Adipocyte (in vitro differentiated cells): ENCODE results near the gene GDPGP1.

Source experiments
- DNase-seq: peaks from one replicate; pipeline ENCODE4 v3.0.0-alpha.2; 2015; ENCODE audit warnings: low read depth
- H3K27me3 ChIP-seq: replicated peaks from 2 replicates; pipeline ENCODE4 v1.7.0; 2013; ENCODE audit warnings: mild to moderate bottlenecking, low read length, moderate library complexity; ENCODE audit not compliant: control insufficient read depth, insufficient read depth
- H3K36me3 ChIP-seq: 2 replicates; pipeline ENCODE4 v1.7.0; 2013; ENCODE audit warnings: low read length, mild to moderate bottlenecking, moderate library complexity; ENCODE audit not compliant: control insufficient read depth, insufficient read depth, severe bottlenecking
- H3K4me1 ChIP-seq: 2 replicates; pipeline ENCODE4 v1.7.0; 2013; ENCODE audit warnings: mild to moderate bottlenecking, low read length, moderate library complexity; ENCODE audit not compliant: control insufficient read depth, insufficient read depth
- H3K4me3 ChIP-seq: 2 replicates; pipeline ENCODE4 v1.7.0; 2013; ENCODE audit warnings: mild to moderate bottlenecking, low read length, moderate library complexity
- H3K9ac ChIP-seq: 2 replicates; pipeline ENCODE4 v1.7.0; 2013; ENCODE audit warnings: mild to moderate bottlenecking, low read length, moderate library complexity
- H3K9me3 ChIP-seq: 2 replicates; pipeline ENCODE4 v1.7.0; 2013; ENCODE audit warnings: mild to moderate bottlenecking, low read length, moderate library complexity; ENCODE audit not compliant: control insufficient read depth

Gene GDPGP1

GRCh38 chr15:90192961-90193786 is 40.8 kb upstream of the GDPGP1 start:
- Histone ChIP-seq H3K9me3 (no peaks in the 10 kb centered on the region), H3K36me3 (no peaks in the 10 kb centered on the region), H3K27me3 (no peaks in the 10 kb centered on the region), H3K4me3 (no peak overlapping the region), H3K9ac (no peak overlapping the region), H3K4me1 (peaks cover 14% of the 10 kb centered on the region)
- DNase-seq = no peak

GRCh38 chr15:90194655-90195054 is 39.4 kb upstream of the GDPGP1 start:
- no peaks in the 10 kb centered on the region for H3K9me3 ChIP-seq
- H3K4me3 ChIP-seq = no peak overlapping the region
- H3K27me3 ChIP-seq = no peaks in the 10 kb centered on the region
- no peak for DNase-seq
- peaks cover 18% of the 10 kb centered on the region for H3K4me1 ChIP-seq
- H3K36me3 ChIP-seq = no peaks in the 10 kb centered on the region
- no peak overlapping the region for H3K9ac ChIP-seq

DNA sequence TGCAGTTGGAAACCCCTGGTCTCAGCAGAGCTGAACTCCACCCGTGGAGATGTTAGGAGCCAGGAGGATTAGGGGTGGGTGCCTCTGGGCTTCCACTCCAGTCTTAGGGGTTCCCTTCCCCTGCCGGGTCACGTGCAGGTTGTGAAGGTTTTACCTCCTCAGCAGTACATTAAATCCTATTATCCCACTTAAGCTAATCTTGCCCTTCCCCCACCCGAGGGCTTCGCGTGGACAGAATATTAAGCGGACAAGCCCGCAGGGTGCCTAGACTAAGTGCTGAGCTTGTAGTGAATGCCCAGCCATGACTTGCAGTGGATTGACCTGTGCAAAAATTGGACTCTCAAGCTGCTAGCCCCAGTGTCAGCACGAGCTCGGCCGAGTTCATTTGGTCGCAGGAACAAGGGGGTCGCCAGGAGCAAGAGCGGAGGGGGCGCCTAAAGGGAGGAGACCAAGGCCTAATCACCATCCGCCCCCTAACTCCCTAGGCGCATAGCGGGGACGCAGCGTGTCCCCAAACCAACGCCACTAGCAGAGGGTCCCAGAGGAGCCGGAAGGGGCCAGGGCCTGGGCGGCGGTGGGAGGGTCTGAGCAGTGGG is 33.4 kb upstream of the GDPGP1 start:
- DNase-seq = no peak
- Histone ChIP-seq H3K4me3 (peak overlapping the region; percentile 87), H3K4me1 (peaks cover 22% of the 10 kb centered on the region), H3K27me3 (no peaks in the 10 kb centered on the region), H3K36me3 (no peaks in the 10 kb centered on the region), H3K9me3 (no peaks in the 10 kb centered on the region), H3K9ac (peak overlapping the region; percentile 83)

- Histone ChIP-seq H3K27me3 (no peaks in the 10 kb centered on the region), H3K4me3 (peak within 1 kb of the TSS; percentile 87), H3K4me1 (peaks cover 23% of the 10 kb centered on the region), H3K36me3 (peaks cover 1% of the 10 kb centered on the region), H3K9me3 (no peaks in the 10 kb centered on the region), H3K9ac (peak within 1 kb of the TSS; percentile 83)
- peak; percentile 89 for DNase-seq
These were observed 32.7 kb upstream of the GDPGP1 start, which contains the start of gene SEMA4B for GRCh38 chr15:90201130-90201943. Gene SEMA4B (plus strand): TSS chr15:90201330. CDS start chr15:90201579, 249 bp downstream.

DNA sequence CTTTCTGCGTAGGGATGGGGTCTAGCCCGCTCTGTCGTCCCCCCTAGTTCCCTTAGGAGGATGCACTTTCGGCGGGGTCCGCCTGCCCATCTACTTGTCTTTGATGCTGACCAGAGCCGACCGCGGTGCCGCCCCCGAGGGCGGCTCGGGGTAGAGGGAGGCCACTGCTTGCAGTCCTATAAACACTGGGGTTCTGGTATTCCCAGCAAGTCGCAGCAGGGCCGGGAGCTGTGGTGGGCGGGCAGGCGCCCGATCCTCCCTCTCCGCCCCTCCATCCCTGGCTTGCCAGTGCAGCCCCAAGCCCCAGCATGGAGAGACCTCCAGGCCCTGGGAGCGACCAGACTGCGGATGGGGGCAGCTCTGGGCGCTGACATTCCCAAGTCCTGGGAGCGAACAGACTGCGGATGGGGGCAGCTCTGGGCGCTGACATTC is 32.0 kb upstream of the GDPGP1 start:
- Histone ChIP-seq H3K9ac (peak overlapping the region; percentile 83), H3K4me1 (peaks cover 23% of the 10 kb centered on the region), H3K36me3 (peaks cover 5% of the 10 kb centered on the region), H3K27me3 (no peaks in the 10 kb centered on the region), H3K4me3 (peak overlapping the region; percentile 87), H3K9me3 (no peaks in the 10 kb centered on the region)
- peak; percentile 27 for DNase-seq

DNA sequence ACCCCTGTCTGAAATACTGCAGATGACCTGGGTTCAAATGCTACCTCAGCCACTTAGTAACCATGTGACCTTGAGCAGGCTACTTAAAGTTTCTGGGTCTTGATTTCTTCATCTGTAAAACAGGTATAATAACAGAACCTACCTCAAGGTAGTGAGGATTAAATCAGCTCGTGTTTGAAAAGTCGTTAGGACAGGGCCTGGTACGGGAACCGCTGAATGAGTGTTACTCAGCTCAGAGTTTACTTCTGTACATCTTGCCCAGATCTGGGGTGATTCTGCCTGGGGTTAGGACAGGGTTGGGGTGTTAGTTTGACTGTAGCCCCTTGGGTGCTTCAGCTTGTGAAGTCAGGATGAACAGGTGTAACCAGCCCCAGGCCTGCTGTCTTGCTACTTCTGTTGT is 31.1 kb upstream of the GDPGP1 start:
- no peak for DNase-seq
- H3K9ac ChIP-seq = no peak overlapping the region
- H3K4me1 ChIP-seq = peaks cover 23% of the 10 kb centered on the region
- peaks cover 5% of the 10 kb centered on the region for H3K36me3 ChIP-seq
- no peaks in the 10 kb centered on the region for H3K9me3 ChIP-seq
- no peaks in the 10 kb centered on the region for H3K27me3 ChIP-seq
- H3K4me3 ChIP-seq = no peak overlapping the region

DNA sequence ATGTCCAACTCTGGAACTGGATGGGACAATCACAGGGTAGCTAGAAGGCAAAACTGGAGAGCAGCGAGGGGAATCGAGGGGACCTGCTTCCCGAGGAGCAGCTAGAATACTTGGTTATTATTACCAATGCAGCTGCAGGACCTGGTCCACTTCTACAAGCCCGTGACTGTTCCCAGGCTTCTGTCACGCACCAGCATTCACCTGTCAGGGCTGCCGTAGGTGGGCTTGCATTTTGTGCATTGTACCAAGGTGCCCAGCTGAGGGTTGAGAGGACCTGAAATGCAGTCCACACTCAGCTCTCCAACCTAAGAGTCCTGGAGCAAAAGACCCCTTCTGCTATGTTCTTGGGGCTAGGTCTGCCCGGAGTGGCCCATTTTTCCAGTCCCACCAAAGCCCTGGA is 30.5 kb upstream of the GDPGP1 start:
- H3K4me3 ChIP-seq = no peak overlapping the region
- no peaks in the 10 kb centered on the region for H3K27me3 ChIP-seq
- no peak overlapping the region for H3K9ac ChIP-seq
- no peaks in the 10 kb centered on the region for H3K9me3 ChIP-seq
- peaks cover 18% of the 10 kb centered on the region for H3K4me1 ChIP-seq
- no peak for DNase-seq
- H3K36me3 ChIP-seq = peaks cover 5% of the 10 kb centered on the region

DNA sequence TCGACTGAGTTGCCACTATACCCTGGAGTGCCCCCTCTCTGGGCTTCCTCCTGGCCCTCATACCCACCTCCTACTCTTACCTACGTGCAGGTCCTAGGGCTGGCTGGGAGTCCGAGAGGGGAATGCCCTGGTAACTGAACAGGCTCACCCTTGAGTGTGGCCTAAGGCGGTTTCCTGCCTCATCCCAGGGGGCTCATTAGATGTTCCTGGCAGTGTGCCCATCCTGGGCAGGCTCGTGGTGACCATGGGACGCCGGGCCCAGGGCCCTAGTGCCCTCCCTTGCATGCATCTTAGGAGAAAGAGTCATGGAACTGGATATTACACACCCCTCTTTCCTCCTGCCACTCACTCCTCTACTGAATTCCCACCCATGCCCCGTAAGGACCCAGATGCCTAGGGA is 30.1 kb upstream of the GDPGP1 start:
- DNase-seq = no peak
- Histone ChIP-seq H3K9ac (no peak overlapping the region), H3K4me1 (peaks cover 16% of the 10 kb centered on the region), H3K9me3 (no peaks in the 10 kb centered on the region), H3K36me3 (peaks cover 5% of the 10 kb centered on the region), H3K4me3 (no peak overlapping the region), H3K27me3 (no peaks in the 10 kb centered on the region)

GRCh38 chr15:90205050-90205848 is 28.8 kb upstream of the GDPGP1 start:
- no peak for DNase-seq

DNA sequence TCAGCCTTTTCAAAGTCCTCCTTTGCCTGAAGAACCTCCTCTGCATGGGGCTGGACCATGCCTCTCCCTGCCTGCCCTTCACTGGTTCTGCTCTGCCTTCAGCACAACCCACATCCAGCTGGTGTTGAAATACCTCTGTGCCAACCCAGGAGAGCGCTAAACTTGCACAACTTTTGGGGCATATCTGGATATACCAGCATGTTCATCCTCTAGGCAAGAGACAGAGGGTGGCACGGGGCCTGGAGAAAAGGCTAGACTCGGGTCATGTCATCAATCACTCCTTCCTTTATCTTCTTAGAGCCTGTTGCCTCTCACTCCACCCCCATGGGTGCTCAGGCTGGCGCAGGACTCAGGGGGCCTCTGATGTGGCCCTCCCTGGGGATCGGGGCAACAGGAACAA is 28.1 kb upstream of the GDPGP1 start:
- Histone ChIP-seq H3K4me1 (peaks cover 10% of the 10 kb centered on the region), H3K4me3 (no peak overlapping the region), H3K9me3 (no peaks in the 10 kb centered on the region), H3K9ac (no peak overlapping the region), H3K27me3 (no peaks in the 10 kb centered on the region), H3K36me3 (peaks cover 11% of the 10 kb centered on the region)
- no peak for DNase-seq

More at GRCh38 chr15:90205050-90205848, 28.8 kb upstream of the GDPGP1 start:
- Histone ChIP-seq H3K27me3 (no peaks in the 10 kb centered on the region), H3K36me3 (peaks cover 10% of the 10 kb centered on the region), H3K9ac (no peak overlapping the region), H3K4me1 (peaks cover 16% of the 10 kb centered on the region), H3K4me3 (no peak overlapping the region), H3K9me3 (no peaks in the 10 kb centered on the region)
